Measurements from ENCODE around the gene PBRM1. TPM values are rescaled to one million over a fixed set of nuclear protein-coding genes. Genes with fewer than 3 reads are reported as not detected.

Gene PBRM1
- total RNA-seq, 2 experiments from 2014 or later, result 52.3 to 59.2 TPM

DNA sequence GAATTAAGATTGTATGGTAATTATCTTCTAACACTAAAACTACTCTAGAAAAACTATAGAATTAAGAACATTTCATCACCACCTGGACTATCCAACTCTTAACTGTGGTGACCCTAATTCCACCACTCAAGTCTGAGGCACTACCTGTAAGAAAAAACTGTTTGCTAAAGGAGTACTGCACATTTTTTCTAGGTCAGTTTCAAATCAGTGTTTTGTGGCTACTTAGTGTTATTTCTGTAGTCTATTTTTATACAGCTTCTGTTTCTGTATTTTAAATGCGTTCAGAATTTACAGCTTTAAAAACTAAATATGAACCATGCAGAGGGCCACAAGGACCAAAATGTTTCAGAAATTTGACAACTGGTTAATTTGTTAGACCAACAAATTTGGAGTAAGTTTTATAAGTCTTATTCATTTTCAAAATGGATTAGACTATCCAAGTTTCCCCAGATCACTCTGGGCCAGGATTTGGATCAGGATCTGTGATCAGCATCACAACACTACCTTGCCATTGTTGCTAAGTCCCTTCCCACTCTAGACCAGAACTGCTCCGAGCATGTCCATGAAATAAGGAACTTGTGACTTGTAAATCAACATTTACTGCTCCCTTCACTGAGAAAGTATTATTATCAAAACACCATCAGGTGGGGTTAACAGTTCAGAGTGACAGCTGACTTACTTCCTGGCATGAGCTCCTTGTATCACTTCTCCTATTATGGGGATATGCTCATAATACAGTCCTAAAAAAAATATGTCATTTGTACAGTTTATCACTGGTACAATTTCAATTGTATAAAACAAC is 11.3 kb upstream of the PBRM1 start:
- Mint-ChIP-seq H3K4me3 (no peak overlapping the region), H3K27me3 (no peaks in the 10 kb centered on the region), H3K4me1 (ENCODE audit: low read depth) (peaks cover 45% of the 10 kb centered on the region), H3K36me3 (peaks cover 49% of the 10 kb centered on the region), H3K27ac (peak overlapping the region; percentile 79), H3K9me3 (no peaks in the 10 kb centered on the region)
- no peak for DNase-seq
- intact Hi-C loops (cut with micrococcal nuclease), result loop anchor here (1.0 kb wide), 1 partner anchor 9 kb away; the partner anchor contains the start of gene SPCS1
- ChIA-PET POLR2A (interaction anchor here (1.5 to 4.1 kb wide), 3 partner anchors 8 to 12 kb away, joined by 3 to 14 read pairs (median 4); partner anchors contain the start of genes GLT8D1 and SPCS1), CTCF (no interaction called here)

DNA sequence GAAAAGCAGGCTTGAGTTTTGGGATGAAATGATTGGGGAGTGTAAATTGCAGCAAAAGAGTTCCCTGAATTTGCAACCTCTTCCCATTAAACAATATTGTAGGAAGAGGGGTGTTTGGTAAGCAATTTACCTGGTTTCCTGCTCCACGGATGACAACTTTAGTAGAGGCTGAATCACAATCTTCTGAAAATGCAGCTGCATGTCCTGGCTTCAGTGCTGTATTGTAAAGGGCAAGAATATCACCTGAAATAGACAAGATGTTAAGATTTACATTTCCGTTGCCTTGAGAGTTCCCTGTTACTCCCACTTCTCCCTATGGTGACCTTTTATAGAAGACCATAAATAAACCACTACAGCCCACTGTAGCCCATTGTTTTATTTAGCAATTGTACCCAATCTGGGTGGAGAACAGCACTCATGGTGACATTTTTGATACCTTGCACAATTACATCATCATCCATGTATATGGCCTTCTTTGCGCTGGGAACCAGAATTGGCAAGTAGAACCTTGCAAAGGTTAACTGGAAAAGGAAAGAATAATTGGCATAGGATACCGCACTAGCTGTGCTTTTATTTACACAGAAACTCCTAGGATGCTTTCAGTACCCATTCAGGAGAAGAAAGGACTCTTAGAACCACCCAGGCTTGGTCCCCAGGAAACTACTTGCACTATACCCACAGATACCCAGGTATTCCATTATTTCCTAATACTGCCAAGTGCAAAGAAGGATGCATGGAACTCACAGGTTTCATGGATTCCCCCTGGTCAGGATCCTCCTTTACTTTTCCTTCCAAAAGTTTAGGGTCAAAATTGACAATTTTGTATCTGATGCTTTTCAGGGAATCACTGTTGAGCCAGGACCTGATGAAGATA is 10.3 kb upstream of the PBRM1 start:
- Mint-ChIP-seq H3K4me1 (ENCODE audit: low read depth) (peaks cover 50% of the 10 kb centered on the region), H3K36me3 (peaks cover 57% of the 10 kb centered on the region), H3K9me3 (no peaks in the 10 kb centered on the region), H3K27ac (peak overlapping the region; percentile 51), H3K4me3 (no peak overlapping the region), H3K27me3 (no peaks in the 10 kb centered on the region)
- POLR2A ChIA-PET, result interaction anchor here (1.6 to 4.1 kb wide), 2 partner anchors 9 to 11 kb away, joined by 3 to 14 read pairs; partner anchors contain the start of genes GLT8D1 and SPCS1
- no peak for DNase-seq
- CTCF ChIA-PET, result interaction anchor here (1.5 kb wide), 1 partner anchor 151 kb away, joined by 3 read pairs; no protein-coding TSS in a partner anchor
- intact Hi-C loops (cut with micrococcal nuclease), result no loop called here

DNA sequence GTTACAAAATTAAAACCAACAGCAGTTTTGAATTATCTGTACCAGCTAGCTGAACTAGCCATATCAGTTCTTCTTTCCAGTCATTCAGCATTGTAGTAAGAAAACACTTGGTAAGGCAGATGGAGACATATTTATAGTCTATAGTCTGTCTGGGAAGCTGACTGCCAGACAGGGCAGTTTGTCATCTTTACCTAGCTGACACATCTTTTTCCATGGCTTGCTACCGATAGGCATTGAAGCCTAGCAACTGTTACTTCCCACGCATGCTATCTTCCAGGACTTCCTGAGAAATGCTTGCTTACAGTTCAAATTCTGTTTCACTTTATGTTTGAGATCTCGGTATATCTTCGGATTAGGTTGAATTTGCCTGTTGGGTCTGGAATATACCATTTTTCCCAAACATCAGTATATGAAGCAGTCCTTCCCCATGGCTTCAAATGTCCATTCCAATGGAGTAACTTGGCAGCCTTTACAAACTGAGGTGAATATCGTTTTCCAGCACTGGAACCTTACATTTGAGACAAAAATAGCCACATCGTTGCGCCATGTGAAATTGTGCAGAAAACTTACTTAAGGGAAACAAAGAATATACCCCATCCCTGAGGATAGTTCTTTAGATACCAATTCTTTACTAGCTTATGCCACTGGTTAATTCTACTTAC is 8.9 kb upstream of the PBRM1 start:
- no peak for DNase-seq
- ChIA-PET CTCF (interaction anchor here (1.5 kb wide), 1 partner anchor 150 kb away, joined by 3 read pairs; no protein-coding TSS in a partner anchor), POLR2A (interaction anchor here (0.6 to 4.1 kb wide), 3 partner anchors 11 to 375 kb away, joined by 3 to 14 read pairs (median 5); partner anchors contain the start of genes GLT8D1 and SPCS1)
- H3K4me3 Mint-ChIP-seq, result no peak overlapping the region
- H3K9me3 Mint-ChIP-seq, result no peaks in the 10 kb centered on the region
- intact Hi-C loops (cut with micrococcal nuclease), result no loop called here
- peak overlapping the region; percentile 47 for H3K27ac Mint-ChIP-seq
- peaks cover 60% of the 10 kb centered on the region for H3K4me1 Mint-ChIP-seq (ENCODE audit: low read depth)
- H3K27me3 Mint-ChIP-seq, result no peaks in the 10 kb centered on the region
- peaks cover 71% of the 10 kb centered on the region for H3K36me3 Mint-ChIP-seq

DNA sequence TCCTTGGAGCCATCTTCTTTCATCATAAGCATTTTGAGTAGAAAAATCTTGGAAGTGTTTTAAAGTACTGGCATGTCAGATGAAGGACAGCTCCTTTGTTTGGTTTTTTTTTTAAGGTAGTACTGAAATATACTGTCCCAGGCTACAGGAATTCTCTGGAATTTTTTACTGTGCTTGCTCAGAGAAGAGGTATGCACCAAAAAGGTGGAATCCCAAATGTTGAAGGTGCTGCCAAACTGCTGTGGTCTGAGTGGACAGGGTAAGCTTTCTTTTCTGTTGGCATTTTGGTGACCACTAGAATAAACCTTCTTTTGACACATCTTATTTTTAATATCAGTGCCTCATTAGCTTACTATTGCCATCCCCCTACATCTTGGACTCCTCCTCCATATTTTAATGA is 7.4 kb upstream of the PBRM1 start:
- Mint-ChIP-seq H3K4me1 (ENCODE audit: low read depth) (peaks cover 75% of the 10 kb centered on the region), H3K27ac (peak overlapping the region; percentile 47), H3K4me3 (no peak overlapping the region), H3K27me3 (no peaks in the 10 kb centered on the region), H3K36me3 (peaks cover 87% of the 10 kb centered on the region), H3K9me3 (no peaks in the 10 kb centered on the region)
- no peak for DNase-seq
- CTCF ChIA-PET, result no interaction called here
- POLR2A ChIA-PET, result interaction anchor here (0.6 to 1.7 kb wide), 5 partner anchors 8 to 436 kb away, joined by 3 to 6 read pairs (median 3); partner anchors contain the start of genes GLT8D1 and SPCS1
- intact Hi-C loops (cut with micrococcal nuclease), result no loop called here

DNA sequence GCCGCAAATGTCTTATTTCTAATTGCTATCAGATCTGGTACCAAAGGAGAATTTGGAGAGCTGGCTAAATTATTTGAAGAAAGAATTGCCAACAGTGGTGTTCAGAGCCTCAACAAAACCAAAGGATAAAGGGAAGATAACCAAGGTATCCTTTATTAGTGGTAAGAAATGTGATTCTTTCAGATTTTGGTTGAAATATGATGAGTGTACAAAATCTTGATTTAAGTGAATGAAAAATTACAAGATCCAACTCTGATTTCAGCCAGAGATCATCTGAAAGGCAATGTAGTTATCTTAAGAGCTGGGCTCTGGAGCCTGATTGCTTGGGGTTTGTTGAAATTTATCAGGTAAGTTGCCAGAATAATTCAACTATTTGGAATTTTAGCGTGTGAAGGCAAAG is 4.8 kb upstream of the PBRM1 start:
- no peak overlapping the region for H3K4me3 Mint-ChIP-seq
- CTCF ChIA-PET, result no interaction called here
- peaks cover 74% of the 10 kb centered on the region for H3K4me1 Mint-ChIP-seq (ENCODE audit: low read depth)
- intact Hi-C loops (cut with micrococcal nuclease), result no loop called here
- no peak for DNase-seq
- peaks cover 96% of the 10 kb centered on the region for H3K36me3 Mint-ChIP-seq
- H3K27me3 Mint-ChIP-seq, result no peaks in the 10 kb centered on the region
- no peaks in the 10 kb centered on the region for H3K9me3 Mint-ChIP-seq
- POLR2A ChIA-PET, result interaction anchor here (2.1 to 2.4 kb wide), 2 partner anchors 15 to 19 kb away, joined by 8 to 12 read pairs; partner anchors contain the start of genes GLT8D1 and SPCS1
- peak overlapping the region; percentile 59 for H3K27ac Mint-ChIP-seq

DNA sequence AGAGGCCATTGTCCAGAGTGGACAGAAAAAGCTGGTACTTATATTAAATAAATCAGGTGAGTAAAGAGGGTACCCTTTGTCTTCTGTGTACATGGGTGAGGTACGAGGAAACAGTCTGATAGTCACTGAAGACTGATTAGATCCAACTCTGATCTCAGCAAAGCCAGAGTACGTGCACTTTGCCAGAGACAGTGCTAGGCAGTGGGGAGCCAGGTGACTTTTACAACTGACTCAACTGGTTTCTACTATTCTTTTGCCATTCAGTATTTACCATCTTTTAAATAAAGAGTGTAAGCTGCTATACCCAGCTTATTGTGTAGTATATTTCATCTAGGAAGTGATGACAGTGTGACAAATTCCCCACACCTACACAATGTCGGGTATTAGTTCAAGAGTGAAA is 3.4 kb upstream of the PBRM1 start:
- Mint-ChIP-seq H3K4me1 (ENCODE audit: low read depth) (peaks cover 68% of the 10 kb centered on the region), H3K27ac (peak overlapping the region; percentile 91), H3K4me3 (peak overlapping the region; percentile 91), H3K27me3 (no peaks in the 10 kb centered on the region), H3K36me3 (peaks cover 88% of the 10 kb centered on the region), H3K9me3 (no peaks in the 10 kb centered on the region)
- ChIA-PET POLR2A (interaction anchor here (2.0 to 2.4 kb wide), 3 partner anchors 17 to 153 kb away, joined by 6 to 12 read pairs (median 8); partner anchors contain the start of genes GLT8D1, SPCS1 and UQCC5), CTCF (interaction anchor here (1.0 kb wide), 1 partner anchor 18 kb away, joined by 4 read pairs; no protein-coding TSS in a partner anchor)
- intact Hi-C loops (cut with micrococcal nuclease), result loop anchor here (5.0 to 10.0 kb wide), 2 partner anchors 232 to 356 kb away; partner anchors contain the start of genes NISCH and SFMBT1
- DNase-seq, result no peak

DNA sequence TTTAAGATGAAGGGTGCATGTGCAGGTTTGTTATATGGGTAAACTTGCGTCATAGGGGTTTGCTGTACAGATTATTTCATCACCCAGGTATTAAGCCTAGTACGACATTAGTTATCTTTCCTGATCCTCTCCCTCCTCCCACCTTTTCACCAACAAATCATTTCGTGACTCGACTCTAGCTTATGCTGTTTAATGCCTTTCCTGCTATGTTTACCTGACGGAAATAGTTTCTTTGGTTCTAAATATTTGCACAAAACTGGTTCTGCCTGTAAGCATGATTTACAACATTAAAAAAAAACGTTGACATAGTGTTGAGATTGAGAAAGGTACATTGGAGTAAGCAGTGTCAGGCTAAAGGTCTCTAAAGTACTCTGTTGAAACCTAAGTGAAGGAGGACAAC is 2.6 kb upstream of the PBRM1 start:
- DNase-seq, result no peak
- CTCF ChIA-PET, result no interaction called here
- Mint-ChIP-seq H3K4me3 (peak overlapping the region; percentile 91), H3K27ac (peak overlapping the region; percentile 91), H3K9me3 (no peaks in the 10 kb centered on the region), H3K4me1 (ENCODE audit: low read depth) (peaks cover 67% of the 10 kb centered on the region), H3K36me3 (peaks cover 79% of the 10 kb centered on the region), H3K27me3 (no peaks in the 10 kb centered on the region)
- intact Hi-C loops (cut with micrococcal nuclease), result loop anchor here (5.0 to 10.0 kb wide), 2 partner anchors 231 to 357 kb away; partner anchors contain the start of genes NISCH and SFMBT1
- POLR2A ChIA-PET, result interaction anchor here (1.1 to 2.6 kb wide), 3 partner anchors 17 to 152 kb away, joined by 3 to 13 read pairs (median 6); partner anchors contain the start of gene UQCC5

DNA sequence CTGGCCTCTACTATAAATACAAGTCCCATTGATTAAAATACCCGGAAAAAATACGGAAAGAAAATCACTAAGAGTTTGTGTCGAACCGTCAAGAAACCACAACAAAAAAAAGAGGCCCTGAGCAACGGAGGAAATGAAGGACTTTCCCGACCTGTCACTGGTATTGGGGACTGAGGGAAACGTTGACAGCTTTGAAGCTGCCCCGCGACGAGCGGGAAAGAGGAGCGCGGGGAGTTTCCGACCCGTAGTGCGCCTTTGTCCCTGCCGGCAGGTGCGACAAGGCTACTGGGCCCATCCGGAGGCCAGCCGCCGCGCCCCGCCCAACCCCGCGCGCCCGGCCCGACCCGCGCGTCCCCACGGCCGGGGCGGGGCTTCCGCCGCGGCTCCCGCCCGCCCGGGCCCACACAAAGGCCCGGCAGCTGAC is 416 bp downstream of the PBRM1 start:
- intact Hi-C loops (cut with micrococcal nuclease), result loop anchor here (1.0 to 10.0 kb wide), 4 partner anchors 21 to 360 kb away; partner anchors contain the start of genes NISCH, SFMBT1, SPCS1 and UQCC5
- Mint-ChIP-seq H3K4me1 (ENCODE audit: low read depth) (peaks cover 73% of the 10 kb centered on the region), H3K36me3 (peaks cover 54% of the 10 kb centered on the region), H3K4me3 (peak overlapping the region; percentile 85), H3K9me3 (no peaks in the 10 kb centered on the region), H3K27ac (peak overlapping the region; percentile 96), H3K27me3 (no peaks in the 10 kb centered on the region)
- ChIA-PET CTCF (interaction anchor here (2.1 kb wide), 1 partner anchor 14 kb away, joined by 11 read pairs; no protein-coding TSS in a partner anchor), POLR2A (interaction anchor here (0.6 to 3.2 kb wide), 6 partner anchors 11 to 407 kb away, joined by 3 to 25 read pairs (median 4); partner anchors contain the start of genes GLT8D1, SFMBT1, SPCS1 and UQCC5)
- peak; percentile 92 for DNase-seq

DNA sequence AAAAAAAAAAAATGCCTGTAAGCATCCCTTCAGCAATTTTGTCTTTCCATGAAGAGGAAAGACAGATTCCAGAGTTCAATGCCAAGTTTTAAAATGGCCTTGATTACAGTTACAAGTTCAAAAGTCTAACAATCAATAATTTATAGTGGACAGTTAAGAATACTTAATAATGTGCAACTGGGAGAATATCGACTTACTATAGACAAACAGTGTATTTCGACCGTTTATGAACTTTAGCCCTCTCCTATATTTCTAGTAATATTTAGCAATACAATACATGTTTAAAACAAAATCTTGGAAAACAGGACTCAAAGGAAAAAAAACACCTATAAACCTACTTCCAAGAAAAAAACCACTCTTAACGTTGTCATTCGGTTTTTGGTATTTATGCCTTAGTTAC is 1.5 kb downstream of the PBRM1 start:
- intact Hi-C loops (cut with micrococcal nuclease), result loop anchor here (5.0 to 10.0 kb wide), 2 partner anchors 213 to 361 kb away; partner anchors contain the start of genes SFMBT1 and STIMATE
- no peaks in the 10 kb centered on the region for H3K27me3 Mint-ChIP-seq
- ChIA-PET CTCF (interaction anchor here (2.1 kb wide), 1 partner anchor 13 kb away, joined by 11 read pairs; no protein-coding TSS in a partner anchor), POLR2A (interaction anchor here (0.6 to 3.2 kb wide), 5 partner anchors 13 to 406 kb away, joined by 4 to 25 read pairs (median 5); partner anchors contain the start of genes GLT8D1, SPCS1, UQCC5 and WDR82)
- H3K9me3 Mint-ChIP-seq, result no peaks in the 10 kb centered on the region
- H3K4me3 Mint-ChIP-seq, result peak overlapping the region; percentile 85
- H3K4me1 Mint-ChIP-seq (ENCODE audit: low read depth), result peaks cover 74% of the 10 kb centered on the region
- no peak for DNase-seq
- peak overlapping the region; percentile 96 for H3K27ac Mint-ChIP-seq
- peaks cover 51% of the 10 kb centered on the region for H3K36me3 Mint-ChIP-seq

DNA sequence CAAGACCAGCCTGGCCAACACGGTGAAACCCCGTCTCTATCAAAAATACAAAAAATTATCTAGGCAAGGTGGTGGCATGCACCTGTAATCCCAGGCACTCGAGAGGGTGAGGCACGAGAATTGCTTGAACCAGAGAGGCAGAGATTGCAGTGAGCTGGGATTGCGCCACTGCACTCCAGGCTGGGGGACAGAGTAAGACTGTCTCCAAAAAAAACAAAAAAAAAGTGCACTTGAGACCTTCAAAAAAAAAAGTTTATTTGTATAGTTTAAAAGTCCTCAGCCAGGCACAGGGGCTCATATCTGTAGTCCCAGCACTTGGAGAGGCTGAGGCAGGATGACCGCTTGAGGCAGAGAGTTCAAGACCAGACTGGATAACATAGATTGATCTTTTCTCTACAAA is 2.1 kb downstream of the PBRM1 start:
- ChIA-PET CTCF (interaction anchor here (2.1 kb wide), 1 partner anchor 13 kb away, joined by 11 read pairs; no protein-coding TSS in a partner anchor), POLR2A (interaction anchor here (0.6 to 3.2 kb wide), 2 partner anchors 13 to 115 kb away, joined by 5 to 25 read pairs; no protein-coding TSS in a partner anchor)
- Mint-ChIP-seq H3K36me3 (peaks cover 51% of the 10 kb centered on the region), H3K4me1 (ENCODE audit: low read depth) (peaks cover 74% of the 10 kb centered on the region), H3K4me3 (peak overlapping the region; percentile 35), H3K27ac (peak overlapping the region; percentile 42), H3K9me3 (no peaks in the 10 kb centered on the region), H3K27me3 (no peaks in the 10 kb centered on the region)
- intact Hi-C loops (cut with micrococcal nuclease), result loop anchor here (5.0 to 10.0 kb wide), 2 partner anchors 214 to 361 kb away; partner anchors contain the start of genes SFMBT1 and STIMATE
- DNase-seq, result no peak
